HG03060 (cell line): ENCODE results near the gene CLIC6.

Source experiments
- ATAC-seq: cut with Tn5 transposase; IDR thresholded peaks from one replicate; pipeline ENCODE4 v1.9.1; 2021; ENCODE audit warnings: low read depth, moderate number of reproducible peaks; ENCODE audit not compliant: unreplicated experiment

CLIC6 gene

DNA sequence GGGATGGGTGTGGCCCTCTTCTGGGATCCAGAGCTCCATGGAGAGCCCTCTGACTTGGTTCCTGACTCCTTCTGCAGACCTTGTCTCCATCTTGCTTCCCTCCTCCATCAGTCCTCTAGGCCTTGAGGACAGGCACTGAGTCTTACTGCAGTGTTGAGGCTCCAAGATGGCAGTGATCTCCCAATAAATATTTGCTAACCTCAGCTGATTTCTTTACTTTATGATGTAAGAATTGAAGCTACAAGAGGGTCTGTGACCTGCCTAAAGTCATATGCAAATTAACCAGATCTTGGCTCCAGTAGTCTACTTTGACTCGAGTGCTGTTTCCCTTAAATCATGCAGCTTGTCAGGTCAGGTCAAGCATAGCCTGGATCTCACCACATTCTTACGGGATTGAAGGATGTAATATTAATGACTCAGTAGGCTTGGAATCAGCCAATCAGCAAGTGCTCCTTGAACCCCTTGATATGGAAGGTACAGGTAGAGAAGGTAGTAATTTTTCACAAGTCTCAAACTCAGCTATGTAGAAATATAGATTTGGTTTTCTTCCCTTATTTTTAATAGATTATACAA is 93.0 kb downstream of the CLIC6 start:
- ATAC-seq: no peak

DNA sequence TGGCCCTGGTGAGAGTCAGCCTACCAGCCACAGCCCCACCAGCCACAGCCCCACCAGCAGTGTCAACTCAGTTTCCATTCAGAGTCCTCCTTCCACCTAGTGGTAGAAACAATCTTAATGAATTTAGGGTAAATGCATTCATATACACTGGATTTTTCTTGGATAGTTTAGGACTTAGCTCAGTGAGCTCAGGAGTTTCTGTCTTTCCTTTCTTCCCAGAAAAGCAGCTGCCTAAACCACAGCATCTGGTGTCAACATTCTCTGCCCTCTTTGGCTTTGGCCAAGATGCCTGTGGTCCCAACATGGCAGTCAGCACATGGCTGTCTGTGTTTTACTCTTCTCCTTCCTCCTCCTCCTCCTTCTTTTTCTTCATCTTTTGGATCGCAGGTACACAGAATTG is 94.0 kb downstream of the CLIC6 start:
- no peak for ATAC-seq

DNA sequence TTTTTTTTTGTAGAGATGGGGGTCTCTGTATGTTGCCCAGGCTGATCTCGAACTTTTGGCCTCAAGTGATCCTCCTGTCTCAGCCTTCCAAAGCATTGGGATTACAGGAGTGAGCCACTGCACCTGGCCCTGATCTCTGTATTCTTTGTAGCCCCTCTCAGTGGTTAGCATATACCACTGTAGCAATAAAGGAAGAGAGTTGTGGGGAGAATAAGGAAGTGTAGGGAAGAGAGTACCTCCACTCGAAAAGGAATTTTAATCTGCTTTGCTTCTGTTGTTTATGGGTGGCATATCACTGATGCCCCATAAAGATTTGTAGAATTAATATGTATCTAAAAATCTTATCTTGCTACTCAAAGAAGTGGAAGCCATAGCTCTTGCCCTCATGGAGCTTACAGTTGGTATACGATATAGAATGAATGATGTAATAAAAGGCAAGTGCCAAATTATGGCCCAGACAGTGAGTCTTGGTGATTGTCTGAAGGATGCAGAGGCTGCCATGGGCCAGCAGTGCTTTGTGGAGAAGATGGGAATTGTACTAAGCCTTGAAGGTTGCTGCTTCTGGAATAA is 96.0 kb downstream of the CLIC6 start:
- ATAC-seq: no peak

DNA sequence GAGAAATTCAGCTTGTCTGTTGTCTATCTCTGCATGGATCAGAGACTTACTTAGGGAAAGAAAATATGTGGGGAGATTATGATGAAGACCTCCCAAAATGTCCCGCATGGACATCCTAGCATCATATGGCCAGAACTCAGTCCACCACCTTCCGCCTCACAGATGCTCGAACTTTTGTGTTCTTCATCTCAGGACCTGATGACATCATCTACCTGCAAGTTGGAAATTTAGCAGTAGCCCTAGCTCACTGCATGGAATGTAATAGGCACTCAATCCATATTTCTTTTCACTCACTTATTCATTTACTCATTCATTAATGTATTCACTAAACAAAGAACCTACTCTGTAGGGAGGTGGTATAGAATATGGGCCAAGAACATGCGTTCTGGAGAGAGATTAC is 96.8 kb downstream of the CLIC6 start:
- no peak for ATAC-seq

DNA sequence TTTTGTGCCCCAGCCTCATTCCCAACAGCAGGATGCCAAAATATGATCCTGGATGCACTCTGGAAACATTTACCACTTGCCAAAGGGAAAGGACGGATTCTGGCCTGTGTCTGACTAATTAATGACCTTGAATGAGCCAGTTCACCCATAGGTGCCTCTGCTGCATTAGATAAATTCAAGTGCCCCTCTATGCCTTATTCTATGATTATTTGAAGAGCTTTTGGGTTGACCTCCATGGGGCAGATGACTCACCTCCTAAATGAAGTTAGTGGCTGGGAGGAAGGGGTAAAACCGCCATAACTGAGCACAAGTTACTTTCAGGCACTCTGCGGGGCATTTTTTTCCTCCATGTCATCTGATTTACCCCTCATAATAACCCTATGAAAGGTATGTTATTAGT is 98.1 kb downstream of the CLIC6 start:
- ATAC-seq: no peak
